Neuron (in vitro differentiated cells): ENCODE data around the gene MSANTD1.

Source experiments
- H2AFZ ChIP-seq: one replicate; pipeline ENCODE4 v1.6.1; 2013; ENCODE audit warnings: low read depth, mild to moderate bottlenecking, inconsistent platforms, low read length, moderate library complexity
- H3K27me3 ChIP-seq: one replicate; pipeline ENCODE4 v1.6.1; 2013; ENCODE audit warnings: low read length; ENCODE audit not compliant: insufficient read depth
- H3K36me3 ChIP-seq: one replicate; pipeline ENCODE4 v1.6.1; 2013; ENCODE audit warnings: low read length; ENCODE audit not compliant: insufficient read depth
- H3K4me1 ChIP-seq: one replicate; pipeline ENCODE4 v1.6.1; 2013; ENCODE audit warnings: low read length; ENCODE audit not compliant: insufficient read depth
- H3K4me3 ChIP-seq: 2 replicates; pipeline ENCODE4 v1.5.1; 2013; ENCODE audit warnings: mild to moderate bottlenecking, low read length, moderate library complexity
- H3K9me3 ChIP-seq: one replicate; pipeline ENCODE4 v1.6.1; 2013; ENCODE audit warnings: low read length

Gene MSANTD1

DNA sequence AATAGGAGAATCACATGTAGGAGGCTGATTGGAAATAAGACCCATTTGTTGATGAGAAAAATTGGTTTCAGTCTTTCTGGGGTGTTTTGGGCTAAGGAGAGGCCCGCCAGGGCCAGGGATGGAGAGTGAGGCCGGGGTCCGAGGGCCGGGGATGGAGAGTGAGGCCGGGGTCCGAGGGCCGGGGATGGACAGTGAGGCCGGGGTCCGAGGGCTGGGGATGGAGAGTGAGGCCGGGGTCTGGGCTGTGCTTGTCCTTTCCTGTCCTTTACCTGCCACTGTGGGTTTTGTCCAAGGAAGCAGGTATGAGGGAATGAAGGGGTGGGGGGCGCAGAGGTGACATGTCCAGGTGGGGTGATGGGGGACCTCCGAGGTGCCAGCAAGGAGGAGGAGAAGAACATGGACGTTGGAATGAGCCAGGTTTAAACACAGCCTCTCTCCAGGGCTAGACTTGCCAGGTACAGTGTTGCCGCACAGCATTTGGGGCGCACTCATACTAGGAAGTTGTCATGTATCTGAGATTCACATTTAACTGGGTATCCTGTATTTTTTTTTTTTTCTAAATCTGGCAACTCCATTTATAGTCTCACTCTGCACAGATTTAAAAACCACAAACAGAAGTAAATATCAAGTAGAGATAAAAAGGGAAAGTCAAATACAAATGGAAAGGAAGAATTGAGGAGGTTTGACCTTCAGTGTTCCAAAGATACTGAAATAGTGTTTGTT is 52.7 kb downstream of the MSANTD1 start:
- peaks cover 62% of the 10 kb centered on the region for H3K4me1 ChIP-seq

DNA sequence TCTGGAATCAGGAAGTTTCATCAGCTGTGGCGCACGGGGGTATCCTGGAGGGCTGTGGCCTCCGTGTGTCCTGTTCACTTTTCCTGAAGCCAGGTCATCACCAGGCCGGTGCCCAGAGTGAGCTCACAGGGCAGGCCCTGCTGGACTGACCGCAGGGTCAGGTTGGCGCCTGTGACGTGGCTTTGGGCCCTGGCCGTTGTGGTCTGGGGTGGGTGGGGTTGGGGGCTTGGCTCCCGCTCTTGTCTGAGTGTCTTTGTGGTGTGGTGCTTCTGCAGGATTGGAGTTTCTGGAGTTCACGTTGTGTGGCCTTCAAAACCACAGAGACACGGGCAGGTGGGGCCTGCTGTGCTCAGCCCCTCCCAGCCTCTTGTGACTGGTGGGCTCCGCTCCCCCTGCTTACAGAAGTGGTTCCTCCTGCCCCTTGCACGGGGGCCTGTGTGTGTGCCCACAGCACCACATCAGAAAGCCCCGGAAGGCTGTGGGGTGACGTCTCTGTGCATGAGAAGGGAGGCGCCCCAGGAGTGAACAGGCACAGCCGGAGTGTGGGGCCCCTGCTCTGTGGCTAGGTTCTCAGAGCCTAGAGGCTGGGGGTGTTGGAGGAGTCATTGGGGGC is 53.3 kb downstream of the MSANTD1 start:
- H3K36me3 ChIP-seq: no peaks in the 10 kb centered on the region
- H3K27me3 ChIP-seq: no peaks in the 10 kb centered on the region
- no peak overlapping the region for H2AFZ ChIP-seq
- H3K4me3 ChIP-seq: no peak overlapping the region
- peaks cover 4% of the 10 kb centered on the region for H3K9me3 ChIP-seq
- peaks cover 62% of the 10 kb centered on the region for H3K4me1 ChIP-seq

More for the DNA sequence above, 52.7 kb downstream of the MSANTD1 start:
- Histone ChIP-seq H3K4me3 (no peak overlapping the region), H3K9me3 (peaks cover 6% of the 10 kb centered on the region), H2AFZ (no peak overlapping the region), H3K36me3 (no peaks in the 10 kb centered on the region), H3K27me3 (no peaks in the 10 kb centered on the region)

GRCh38 chr4:3302786-3303564 is 54.0 kb downstream of the MSANTD1 start:
- Histone ChIP-seq H3K9me3 (no peaks in the 10 kb centered on the region), H3K4me3 (no peak overlapping the region), H3K36me3 (no peaks in the 10 kb centered on the region), H3K4me1 (peaks cover 62% of the 10 kb centered on the region), H3K27me3 (no peaks in the 10 kb centered on the region), H2AFZ (no peak overlapping the region)

- no peak overlapping the region for H3K4me3 ChIP-seq
- peaks cover 62% of the 10 kb centered on the region for H3K4me1 ChIP-seq
- no peaks in the 10 kb centered on the region for H3K9me3 ChIP-seq
- no peaks in the 10 kb centered on the region for H3K27me3 ChIP-seq
- no peak overlapping the region for H2AFZ ChIP-seq
- no peaks in the 10 kb centered on the region for H3K36me3 ChIP-seq
Observed at GRCh38 chr4:3303565-3303824, 54.5 kb downstream of the MSANTD1 start.

GRCh38 chr4:3303923-3304710 is 55.2 kb downstream of the MSANTD1 start:
- no peaks in the 10 kb centered on the region for H3K36me3 ChIP-seq
- no peak overlapping the region for H2AFZ ChIP-seq
- H3K9me3 ChIP-seq: no peaks in the 10 kb centered on the region
- peaks cover 57% of the 10 kb centered on the region for H3K4me1 ChIP-seq
- H3K4me3 ChIP-seq: no peak overlapping the region
- no peaks in the 10 kb centered on the region for H3K27me3 ChIP-seq

DNA sequence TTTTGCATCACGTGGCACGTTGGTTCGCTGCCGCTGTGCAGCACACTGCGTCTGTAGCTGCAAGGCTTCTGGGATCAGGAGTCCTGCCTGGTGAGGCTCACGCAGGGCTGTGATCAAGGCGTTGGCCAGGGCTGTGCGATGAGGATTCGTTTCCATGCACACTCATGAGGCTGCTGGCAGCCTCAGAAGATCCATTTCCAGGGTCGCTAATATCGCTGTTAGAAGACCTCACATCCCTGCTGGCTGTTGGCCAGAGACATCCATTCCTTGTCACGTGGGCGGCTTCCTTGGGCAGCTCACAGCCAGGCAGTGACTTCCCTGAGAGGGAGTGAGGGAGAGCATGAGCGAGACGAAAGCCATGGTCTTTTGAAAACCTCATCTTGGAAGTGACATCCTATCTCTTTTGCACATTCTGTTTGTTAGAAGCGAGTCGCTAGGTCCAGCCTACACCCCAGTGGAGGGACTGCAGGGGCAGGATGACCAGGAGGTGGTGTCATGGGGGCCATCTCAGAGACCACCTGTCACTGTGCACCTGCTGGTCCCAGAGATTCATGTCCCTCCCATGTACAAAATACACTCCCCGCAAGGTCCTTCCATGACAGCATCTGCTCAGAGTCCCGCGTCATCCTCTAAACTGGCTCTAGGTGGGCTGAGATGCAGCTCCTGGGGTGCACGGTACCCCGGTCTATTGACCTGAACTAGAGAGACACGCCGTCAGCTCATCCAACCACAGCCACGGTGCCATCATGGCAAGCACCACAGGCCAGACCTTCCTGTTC is 56.1 kb downstream of the MSANTD1 start:
- no peaks in the 10 kb centered on the region for H3K36me3 ChIP-seq

GRCh38 chr4:3305610-3306371 is 56.8 kb downstream of the MSANTD1 start:
- Histone ChIP-seq H3K4me1 (peaks cover 44% of the 10 kb centered on the region), H2AFZ (no peak overlapping the region)

More for the DNA sequence above, 56.1 kb downstream of the MSANTD1 start:
- Histone ChIP-seq H3K4me1 (peaks cover 48% of the 10 kb centered on the region), H2AFZ (no peak overlapping the region), H3K4me3 (no peak overlapping the region), H3K27me3 (no peaks in the 10 kb centered on the region), H3K9me3 (no peaks in the 10 kb centered on the region)

More at GRCh38 chr4:3305610-3306371, 56.8 kb downstream of the MSANTD1 start:
- Histone ChIP-seq H3K9me3 (no peaks in the 10 kb centered on the region), H3K36me3 (no peaks in the 10 kb centered on the region), H3K4me3 (no peak overlapping the region), H3K27me3 (no peaks in the 10 kb centered on the region)
